Calu3 (cell line): ENCODE data around the gene PSMC3. TPM values are rescaled to one million over a fixed set of nuclear protein-coding genes. Genes with fewer than 3 reads are reported as not detected.

Experiments
- BruUV-seq: library from RNA; stranded (reverse); fragments of 400-500 nt; replicated peaks from 2 replicates; lab custom pipeline; 2021; lab: Mats Ljungman, UMichigan
- CTCF ChIA-PET: fragments of 300-600 bp; sonication (Branson Sonifier 250); formaldehyde crosslinking; loops from one replicate; lab custom pipeline; 2022; ENCODE audit warnings: antibody characterized with exemption; lab: Charles Lee
- DNase-seq: peaks from one replicate; pipeline ENCODE4 v3.0.0; 2022
- H3K27ac Mint-ChIP-seq: one replicate; pipeline ENCODE4 v1.8.0; 2022; ENCODE audit warnings: mixed read lengths; ENCODE audit not compliant: unreplicated experiment
- H3K27me3 Mint-ChIP-seq: one replicate; pipeline ENCODE4 v1.8.0; 2022; ENCODE audit warnings: mixed read lengths; ENCODE audit not compliant: unreplicated experiment
- H3K36me3 Mint-ChIP-seq: one replicate; pipeline ENCODE4 v1.8.0; 2022; ENCODE audit warnings: mild to moderate bottlenecking, moderate library complexity, mixed read lengths; ENCODE audit not compliant: insufficient read depth, unreplicated experiment
- H3K4me1 Mint-ChIP-seq: one replicate; pipeline ENCODE4 v1.8.0; 2022; ENCODE audit warnings: mild to moderate bottlenecking, low read depth, mixed read lengths; ENCODE audit not compliant: unreplicated experiment
- H3K4me3 Mint-ChIP-seq: one replicate; pipeline ENCODE4 v1.8.0; 2022; ENCODE audit warnings: mild to moderate bottlenecking, low read depth, moderate library complexity, mixed read lengths; ENCODE audit not compliant: unreplicated experiment
- H3K9me3 Mint-ChIP-seq: one replicate; pipeline ENCODE4 v1.8.0; 2022; ENCODE audit warnings: low read depth, mixed read lengths; ENCODE audit not compliant: unreplicated experiment
- intact Hi-C: fragments of 100-400 bp; cut with micrococcal nuclease; formaldehyde crosslinking; loops from one replicate; pipeline ENCODE4 v1.10.0; 2022; ENCODE audit not compliant: unreplicated experiment
- total RNA-seq: library from RNA; stranded (reverse); gene quantifications from 2 replicates; pipeline ENCODE4 v1.2.3, GENCODE V29; 2022
- TF ChIP-seq, protein P1 (sequence below): fragments of 200-600 bp; IDR thresholded peaks from one replicate; pipeline ENCODE4 v1.8.0; 2022; ENCODE audit warnings: antibody characterized with exemption; ENCODE audit not compliant: unreplicated experiment

Gene PSMC3
- total RNA-seq, 1 experiment from 2014 or later, result 173 TPM

DNA sequence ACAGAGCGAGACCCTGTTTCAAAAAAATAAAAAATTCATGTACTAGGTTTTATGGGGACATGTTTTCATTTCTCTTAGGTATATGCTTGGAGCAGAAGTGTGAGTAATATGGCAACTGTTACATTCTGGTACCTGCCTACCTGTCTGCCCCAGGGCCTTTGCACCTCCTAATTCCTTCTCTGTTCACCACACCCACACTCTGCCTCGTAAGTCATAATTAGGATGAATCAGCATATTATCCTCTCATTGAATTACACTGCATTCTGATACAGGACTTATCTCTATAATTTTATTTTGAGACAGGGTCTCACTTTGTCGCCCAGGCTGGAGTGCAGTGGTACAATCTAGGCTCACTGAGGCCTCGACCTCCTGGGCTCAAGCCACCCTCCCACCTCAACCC is 25.8 kb upstream of the PSMC3 start:
- no TSS peak for BruUV-seq
- intact Hi-C loops, result loop anchor here (5.0 kb wide), 1 partner anchor 80 kb away; no protein-coding TSS in a partner anchor
- H3K36me3 Mint-ChIP-seq, result peaks cover 31% of the 10 kb centered on the region
- H3K4me3 Mint-ChIP-seq, result no peak overlapping the region
- H3K27ac Mint-ChIP-seq, result no peak overlapping the region
- TF ChIP-seq, protein P1, sequence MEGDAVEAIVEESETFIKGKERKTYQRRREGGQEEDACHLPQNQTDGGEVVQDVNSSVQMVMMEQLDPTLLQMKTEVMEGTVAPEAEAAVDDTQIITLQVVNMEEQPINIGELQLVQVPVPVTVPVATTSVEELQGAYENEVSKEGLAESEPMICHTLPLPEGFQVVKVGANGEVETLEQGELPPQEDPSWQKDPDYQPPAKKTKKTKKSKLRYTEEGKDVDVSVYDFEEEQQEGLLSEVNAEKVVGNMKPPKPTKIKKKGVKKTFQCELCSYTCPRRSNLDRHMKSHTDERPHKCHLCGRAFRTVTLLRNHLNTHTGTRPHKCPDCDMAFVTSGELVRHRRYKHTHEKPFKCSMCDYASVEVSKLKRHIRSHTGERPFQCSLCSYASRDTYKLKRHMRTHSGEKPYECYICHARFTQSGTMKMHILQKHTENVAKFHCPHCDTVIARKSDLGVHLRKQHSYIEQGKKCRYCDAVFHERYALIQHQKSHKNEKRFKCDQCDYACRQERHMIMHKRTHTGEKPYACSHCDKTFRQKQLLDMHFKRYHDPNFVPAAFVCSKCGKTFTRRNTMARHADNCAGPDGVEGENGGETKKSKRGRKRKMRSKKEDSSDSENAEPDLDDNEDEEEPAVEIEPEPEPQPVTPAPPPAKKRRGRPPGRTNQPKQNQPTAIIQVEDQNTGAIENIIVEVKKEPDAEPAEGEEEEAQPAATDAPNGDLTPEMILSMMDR, result no peak
- H3K27me3 Mint-ChIP-seq, result no peaks in the 10 kb centered on the region
- DNase-seq, result no peak
- CTCF ChIA-PET, result no interaction called here
- H3K9me3 Mint-ChIP-seq, result no peaks in the 10 kb centered on the region
- H3K4me1 Mint-ChIP-seq, result no peaks in the 10 kb centered on the region

- CTCF ChIA-PET, result no interaction called here
- no peaks in the 10 kb centered on the region for H3K9me3 Mint-ChIP-seq
- peaks cover 31% of the 10 kb centered on the region for H3K36me3 Mint-ChIP-seq
- TF ChIP-seq, protein P1, result no peak
- no peak overlapping the region for H3K4me3 Mint-ChIP-seq
- H3K4me1 Mint-ChIP-seq, result no peaks in the 10 kb centered on the region
- intact Hi-C loops, result loop anchor here (5.0 kb wide), 1 partner anchor 79 kb away; no protein-coding TSS in a partner anchor
- no TSS peak for BruUV-seq
- no peak overlapping the region for H3K27ac Mint-ChIP-seq
- DNase-seq, result no peak
- no peaks in the 10 kb centered on the region for H3K27me3 Mint-ChIP-seq
Measured at GRCh38 chr11:47451436-47451835, 25.2 kb upstream of the PSMC3 start.

GRCh38 chr11:47449541-47449940 is 23.3 kb upstream of the PSMC3 start:
- intact Hi-C loops, result no loop called here
- Mint-ChIP-seq H3K9me3 (no peaks in the 10 kb centered on the region), H3K4me1 (no peaks in the 10 kb centered on the region), H3K36me3 (peaks cover 27% of the 10 kb centered on the region), H3K27me3 (no peaks in the 10 kb centered on the region), H3K27ac (no peak overlapping the region), H3K4me3 (no peak overlapping the region)
- no TSS peak for BruUV-seq
- TF ChIP-seq, protein P1, result no peak
- no peak for DNase-seq
- CTCF ChIA-PET, result no interaction called here

GRCh38 chr11:47448566-47449427 is 22.6 kb upstream of the PSMC3 start, which contains the start of gene RAPSN:
RAPSN (minus strand) TSS chr11:47449136; CDS start chr11:47448964, 172 bp downstream.
- H3K4me1 Mint-ChIP-seq, result no peaks in the 10 kb centered on the region
- intact Hi-C loops, result no loop called here
- H3K9me3 Mint-ChIP-seq, result no peaks in the 10 kb centered on the region
- BruUV-seq, result no TSS peak
- H3K4me3 Mint-ChIP-seq, result no peak within 1 kb of the TSS
- no peak for DNase-seq
- CTCF ChIA-PET, result interaction anchor here (0.6 kb wide), 1 partner anchor 1817 kb away, joined by 3 read pairs; no protein-coding TSS in a partner anchor
- TF ChIP-seq, protein P1, result no peak
- H3K27me3 Mint-ChIP-seq, result no peaks in the 10 kb centered on the region
- H3K27ac Mint-ChIP-seq, result no peak within 1 kb of the TSS
- peaks cover 19% of the 10 kb centered on the region for H3K36me3 Mint-ChIP-seq
